CD4-positive, alpha-beta T cell (primary cell): Measurements from ENCODE around the gene SOWAHC. TPM values are rescaled to one million over a fixed set of nuclear protein-coding genes. Genes with fewer than 3 reads are reported as not detected.

ENCODE experiments used
- ATAC-seq: fragments of 200-7000 bp; cut with Tn5 transposase; one replicate; pipeline ENCODE4 v1.10.0; 2022; ENCODE audit warnings: mild to moderate bottlenecking; ENCODE audit not compliant: poor library complexity
- CTCF ChIA-PET: fragments of 350-600 bp; sonication (Branson Sonifier 250); formaldehyde crosslinking; loops from one replicate; lab custom pipeline; 2021; ENCODE audit warnings: antibody characterized with exemption, inconsistent platforms; lab: Charles Lee
- POLR2A ChIA-PET: fragments of 350-600 bp; sonication (Branson Sonifier 250); formaldehyde crosslinking; loops from one replicate; lab custom pipeline; 2021; ENCODE audit warnings: antibody characterized with exemption, inconsistent platforms; lab: Charles Lee
- DNase-seq, 14 experiments: peaks; one replicate each; pipeline ENCODE4 v3.0.0-alpha.2; 2013 to 2020; ENCODE audit warnings: mixed read lengths in 2 of 14
- H3K27ac ChIP-seq, 2 donors: one replicate each; pipeline versions ENCODE4 v1.5.1 to v1.7.0; 2013; ENCODE audit warnings: low read length in 2 of 2, low read depth in 1 of 2, mild to moderate bottlenecking in 1 of 2
- H3K27me3 ChIP-seq, 2 experiments: 1 replicate in 1 of 2; 2 replicates in 1 of 2; pipeline versions ENCODE4 v1.6.1 to v1.7.0; 2013; ENCODE audit warnings: low read length in 2 of 2, control low read depth in 1 of 2, mild to moderate bottlenecking in 1 of 2, moderate library complexity in 1 of 2; ENCODE audit not compliant: insufficient read depth in 2 of 2, control insufficient read depth in 1 of 2
- H3K36me3 ChIP-seq: one replicate; pipeline ENCODE4 v1.6.1; 2013; ENCODE audit warnings: low read length, control low read depth; ENCODE audit not compliant: insufficient read depth
- H3K4me1 ChIP-seq: one replicate; pipeline ENCODE4 v1.6.1; 2013; ENCODE audit warnings: low read length, control low read depth; ENCODE audit not compliant: insufficient read depth
- H3K4me3 ChIP-seq: one replicate; pipeline ENCODE4 v1.5.1; 2013; ENCODE audit warnings: mild to moderate bottlenecking, low read length, moderate library complexity
- H3K9me3 ChIP-seq, 2 experiments: 1 replicate in 1 of 2; 2 replicates in 1 of 2; pipeline versions ENCODE4 v1.6.1 to v1.7.0; 2013; ENCODE audit warnings: low read length in 2 of 2, mild to moderate bottlenecking in 2 of 2, control low read depth in 1 of 2, moderate library complexity in 1 of 2; ENCODE audit not compliant: control insufficient read depth in 1 of 2, insufficient read depth in 1 of 2
- H3K27ac Mint-ChIP-seq: one replicate; pipeline ENCODE4 v1.8.0; 2020; ENCODE audit warnings: mixed read lengths
- H3K27me3 Mint-ChIP-seq: one replicate; pipeline ENCODE4 v1.8.0; 2021; ENCODE audit warnings: mixed read lengths
- H3K36me3 Mint-ChIP-seq: one replicate; pipeline ENCODE4 v1.8.0; 2021; ENCODE audit warnings: low read depth, mixed read lengths
- H3K4me1 Mint-ChIP-seq: one replicate; pipeline ENCODE4 v1.8.0; 2021; ENCODE audit warnings: low read depth, mixed read lengths
- H3K4me3 Mint-ChIP-seq: one replicate; pipeline ENCODE4 v1.8.0; 2020; ENCODE audit warnings: mild to moderate bottlenecking, mixed read lengths
- H3K9me3 Mint-ChIP-seq: one replicate; pipeline ENCODE4 v1.8.0; 2020; ENCODE audit warnings: mixed read lengths
- CTCF ChIP-seq: fragments of 200-600 bp; IDR thresholded peaks from one replicate; pipeline ENCODE4 v1.8.0; 2022; ENCODE audit warnings: antibody characterized with exemption, mild to moderate bottlenecking
- intact Hi-C, 2 experiments: fragments of 100-400 bp; cut with DNase I in 1 of 2; cut with micrococcal nuclease in 1 of 2; formaldehyde crosslinking; loops; one replicate each; pipeline versions ENCODE4 v1.15.1 to v1.9.0; 2023 to 2025; cut with DNase I, micrococcal nuclease
- total RNA-seq, 174 experiments: library from RNA in 2 of 174; stranded (reverse) in 2 of 174; gene quantifications; one replicate each; pipeline ENCODE4 v1.2.3 and lab custom pipeline; 2021 to 2026

The SOWAHC gene
- total RNA-seq, 2 experiments from 2014 or later, result 1.3 to 1.6 TPM

- H3K27ac Mint-ChIP-seq, result no peak overlapping the region
- Histone ChIP-seq H3K27me3 (peaks cover 33 to 64% of the 10 kb centered on the region in 2 experiments), H3K4me1 (peaks cover 14% of the 10 kb centered on the region), H3K36me3 (no peaks in the 10 kb centered on the region), H3K27ac (no peak overlapping the region), H3K4me3 (no peak overlapping the region), H3K9me3 (peaks cover 0 to 26% of the 10 kb centered on the region in 2 experiments)
- H3K4me1 Mint-ChIP-seq, result peaks cover 30% of the 10 kb centered on the region
- TF ChIP-seq CTCF, result no peak
- peak overlapping the region; percentile 34 for H3K4me3 Mint-ChIP-seq
- no peaks in the 10 kb centered on the region for H3K9me3 Mint-ChIP-seq
- peaks cover 81% of the 10 kb centered on the region for H3K27me3 Mint-ChIP-seq
- DNase-seq (no peak), ATAC-seq (no peak)
- ChIA-PET POLR2A (no interaction called here), CTCF (no interaction called here)
- intact Hi-C loops, result loop anchor here in 1 of 2 experiments (10.0 kb wide), 1 partner anchor 897 kb away; the partner anchor contains the start of gene RANBP2
- no peaks in the 10 kb centered on the region for H3K36me3 Mint-ChIP-seq
These were observed 2.6 kb upstream of the SOWAHC start for GRCh38 chr2:109611467-109612095.

GRCh38 chr2:109613081-109613921 lies 863 bp upstream of the SOWAHC start:
- ChIA-PET CTCF (no interaction called here), POLR2A (interaction anchor here (1.1 kb wide), 1 partner anchor 16 kb away, joined by 3 read pairs; no protein-coding TSS in a partner anchor)
- H3K27me3 Mint-ChIP-seq, result peaks cover 82% of the 10 kb centered on the region
- ATAC-seq (no peak), DNase-seq (peak in 3 of 14 experiments; percentile 14 to 33 (median 21))
- H3K9me3 Mint-ChIP-seq, result no peaks in the 10 kb centered on the region
- H3K36me3 Mint-ChIP-seq, result no peaks in the 10 kb centered on the region
- intact Hi-C loops, result loop anchor here in 1 of 2 experiments (10.0 kb wide), 1 partner anchor 898 kb away; the partner anchor contains the start of gene RANBP2
- peak overlapping the region; percentile 79 for H3K27ac Mint-ChIP-seq
- Histone ChIP-seq H3K36me3 (no peaks in the 10 kb centered on the region), H3K27me3 (peaks cover 30 to 73% of the 10 kb centered on the region in 2 experiments), H3K4me1 (peaks cover 14% of the 10 kb centered on the region), H3K9me3 (peaks cover 0 to 26% of the 10 kb centered on the region in 2 experiments), H3K4me3 (peak overlapping the region; percentile 50), H3K27ac (no peak overlapping the region)
- H3K4me1 Mint-ChIP-seq, result peaks cover 30% of the 10 kb centered on the region
- TF ChIP-seq CTCF, result no peak
- H3K4me3 Mint-ChIP-seq, result peak overlapping the region; percentile 94

GRCh38 chr2:109614715-109615636 lies 812 bp downstream of the SOWAHC start:
- peak overlapping the region; percentile 73 for H3K4me3 Mint-ChIP-seq
- ChIA-PET POLR2A (interaction anchor here (1.1 kb wide), 1 partner anchor 69 kb away, joined by 4 read pairs; no protein-coding TSS in a partner anchor), CTCF (no interaction called here)
- H3K9me3 Mint-ChIP-seq, result no peaks in the 10 kb centered on the region
- peaks cover 84% of the 10 kb centered on the region for H3K27me3 Mint-ChIP-seq
- Histone ChIP-seq H3K36me3 (no peaks in the 10 kb centered on the region), H3K27ac (no peak overlapping the region), H3K27me3 (peaks cover 28 to 73% of the 10 kb centered on the region in 2 experiments), H3K9me3 (peaks cover 0 to 25% of the 10 kb centered on the region in 2 experiments), H3K4me1 (peaks cover 14% of the 10 kb centered on the region), H3K4me3 (peak overlapping the region; percentile 12)
- peak in 3 of 14 experiments; percentile 4 to 20 (median 20) for DNase-seq
- no peak for ATAC-seq
- no peaks in the 10 kb centered on the region for H3K36me3 Mint-ChIP-seq
- H3K4me1 Mint-ChIP-seq, result peaks cover 20% of the 10 kb centered on the region
- H3K27ac Mint-ChIP-seq, result no peak overlapping the region
- intact Hi-C loops, result loop anchor here in 1 of 2 experiments (10.0 kb wide), 1 partner anchor 900 kb away; the partner anchor contains the start of gene RANBP2
- TF ChIP-seq CTCF, result no peak
